HG02763 (cell line): Measurements from ENCODE around the gene SYT13.

Source experiments
- ATAC-seq: cut with Tn5 transposase; IDR thresholded peaks from one replicate; pipeline ENCODE4 v1.9.1; 2021; ENCODE audit warnings: mild to moderate bottlenecking, moderate library complexity; ENCODE audit not compliant: unreplicated experiment

The SYT13 gene

GRCh38 chr11:45225277-45225676 lies 60.9 kb downstream of the SYT13 start:
- no peak for ATAC-seq

DNA sequence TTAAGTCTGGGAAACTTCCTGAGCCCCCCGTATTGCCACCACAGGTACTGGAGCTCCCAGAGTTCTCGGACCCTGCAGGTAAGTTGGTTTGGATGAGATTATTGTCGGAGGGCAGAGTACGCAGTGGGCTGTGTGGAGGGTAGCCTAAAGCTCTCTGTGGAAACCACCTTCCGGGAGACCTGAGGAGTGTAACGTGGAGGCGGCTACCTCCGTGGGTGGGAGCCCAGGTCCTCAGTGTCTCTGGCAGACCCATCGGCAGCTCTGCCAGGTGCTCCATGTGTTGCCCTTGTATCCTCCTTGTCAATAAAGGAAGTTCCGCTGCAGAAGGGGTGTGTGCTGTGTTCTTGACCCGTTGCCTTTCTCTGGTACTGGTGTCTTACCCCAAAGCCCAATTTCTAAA lies 61.4 kb downstream of the SYT13 start:
- no peak for ATAC-seq

GRCh38 chr11:45223496-45223895 lies 62.6 kb downstream of the SYT13 start:
- no peak for ATAC-seq

DNA sequence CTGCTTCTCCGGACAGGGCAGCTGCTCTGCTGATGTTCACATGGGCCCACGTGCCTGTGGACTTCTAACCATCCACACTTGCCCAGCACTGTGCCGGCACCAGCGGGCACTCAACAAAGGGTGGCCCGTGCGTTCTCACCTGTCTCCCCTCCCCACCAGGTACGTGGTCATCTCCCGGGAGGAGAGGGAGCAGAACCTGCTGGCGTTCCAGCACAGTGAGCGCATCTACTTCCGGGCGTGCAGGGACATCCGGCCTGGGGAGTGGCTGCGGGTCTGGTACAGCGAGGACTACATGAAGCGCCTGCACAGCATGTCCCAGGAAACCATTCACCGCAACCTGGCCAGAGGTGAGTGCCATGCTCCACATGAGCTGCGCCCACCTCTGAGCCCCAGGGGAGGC lies 66.7 kb downstream of the SYT13 start:
- ATAC-seq = no peak

DNA sequence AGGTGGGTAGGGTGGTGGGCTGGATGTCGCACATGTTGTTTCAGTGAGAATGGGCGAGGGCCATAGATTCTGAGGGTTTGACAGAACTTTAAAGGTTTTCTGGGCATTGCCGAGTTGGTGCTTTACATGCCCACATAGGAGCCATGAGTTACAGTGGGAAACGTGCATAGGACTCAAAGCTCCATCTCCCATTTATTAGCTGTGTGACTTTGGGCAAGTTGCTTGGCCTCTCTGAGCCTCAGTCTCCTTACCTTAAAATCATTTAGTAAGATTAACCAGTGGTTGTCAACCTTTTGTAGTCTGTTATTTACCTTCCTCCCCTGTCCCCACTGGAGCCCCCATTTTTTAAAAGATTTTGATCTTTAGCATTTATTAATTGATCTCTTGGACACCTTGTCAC lies 67.4 kb downstream of the SYT13 start:
- no peak for ATAC-seq

GRCh38 chr11:45217991-45218390 lies 68.2 kb downstream of the SYT13 start:
- ATAC-seq = no peak

DNA sequence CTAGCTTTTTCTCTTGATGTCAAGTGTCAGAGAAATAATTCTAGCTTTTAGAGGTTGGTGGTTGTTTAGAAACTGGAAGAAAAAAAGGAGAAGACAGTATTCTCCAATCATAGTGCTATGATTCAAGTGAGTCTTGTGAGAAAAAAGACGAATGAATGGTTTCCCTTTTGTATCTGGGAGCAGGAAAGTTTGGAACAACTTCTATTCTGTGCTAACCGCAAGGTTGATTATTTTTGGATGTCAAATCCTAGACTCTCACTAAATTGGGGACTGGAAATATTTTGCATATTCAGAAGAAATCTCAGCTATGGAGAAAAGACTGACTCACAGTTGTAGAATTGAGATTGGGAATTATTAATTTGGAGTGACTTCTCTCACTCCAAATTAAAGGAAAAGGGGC lies 69.2 kb downstream of the SYT13 start:
- ATAC-seq = no peak

GRCh38 chr11:45216031-45216430 lies 70.1 kb downstream of the SYT13 start:
- ATAC-seq = no peak

GRCh38 chr11:45215098-45215865 lies 70.9 kb downstream of the SYT13 start:
- ATAC-seq = no peak

- ATAC-seq = no peak
Measured at GRCh38 chr11:45213717-45214116, 72.4 kb downstream of the SYT13 start.

DNA sequence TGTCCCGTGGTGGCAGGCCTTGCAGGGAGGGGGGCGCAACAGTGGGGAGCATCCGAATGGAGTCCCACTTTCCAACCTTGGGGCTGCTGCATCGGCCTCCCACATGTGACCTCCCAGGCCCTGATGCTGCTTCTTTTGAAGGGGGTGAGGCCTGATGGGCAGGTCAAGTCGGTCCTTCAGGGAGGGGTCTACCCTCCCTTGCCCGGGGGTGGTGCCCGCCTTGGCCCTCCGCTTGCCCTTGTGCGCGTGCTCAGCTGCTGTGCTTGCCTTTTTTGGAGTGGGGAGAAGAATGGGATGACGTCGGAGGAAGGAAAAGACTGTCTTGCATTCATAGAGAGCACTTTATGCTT lies 72.8 kb downstream of the SYT13 start:
- ATAC-seq = no peak

DNA sequence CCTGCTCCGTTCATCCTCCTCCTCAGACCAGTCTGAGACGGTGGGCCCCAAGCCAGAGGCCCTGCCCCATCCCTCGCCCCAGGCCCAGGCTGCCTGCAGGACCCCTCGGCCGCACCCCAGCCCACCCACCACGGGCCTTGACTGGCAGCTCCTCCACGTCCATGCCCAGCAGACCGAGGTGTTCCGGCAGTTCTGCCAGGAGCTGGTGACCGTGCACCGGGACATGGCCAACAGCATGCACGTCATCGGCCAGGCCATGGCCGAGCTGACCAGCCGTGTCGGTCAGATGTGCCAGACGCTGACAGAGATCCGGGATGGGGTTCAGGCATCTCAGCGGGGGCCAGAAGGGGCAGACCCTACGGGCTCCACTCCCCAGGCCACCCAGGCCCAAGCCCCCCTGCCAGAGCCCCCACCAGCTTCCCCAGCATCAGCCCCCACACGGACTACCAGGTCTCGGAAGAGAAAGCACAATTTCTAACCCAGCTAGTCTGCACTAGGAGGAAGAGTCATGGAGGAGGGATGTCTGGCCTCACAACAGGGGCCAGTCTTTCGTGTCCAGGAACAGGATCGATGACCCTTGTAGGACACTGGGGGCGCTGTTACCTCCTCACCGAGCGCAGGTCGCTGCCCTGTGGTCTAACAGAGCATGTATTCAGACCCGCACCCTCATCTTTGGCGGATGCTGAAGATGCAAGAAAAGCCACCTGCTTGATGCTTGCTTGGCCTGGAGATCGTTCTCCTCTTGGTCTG lies 73.4 kb downstream of the SYT13 start:
- no peak for ATAC-seq

DNA sequence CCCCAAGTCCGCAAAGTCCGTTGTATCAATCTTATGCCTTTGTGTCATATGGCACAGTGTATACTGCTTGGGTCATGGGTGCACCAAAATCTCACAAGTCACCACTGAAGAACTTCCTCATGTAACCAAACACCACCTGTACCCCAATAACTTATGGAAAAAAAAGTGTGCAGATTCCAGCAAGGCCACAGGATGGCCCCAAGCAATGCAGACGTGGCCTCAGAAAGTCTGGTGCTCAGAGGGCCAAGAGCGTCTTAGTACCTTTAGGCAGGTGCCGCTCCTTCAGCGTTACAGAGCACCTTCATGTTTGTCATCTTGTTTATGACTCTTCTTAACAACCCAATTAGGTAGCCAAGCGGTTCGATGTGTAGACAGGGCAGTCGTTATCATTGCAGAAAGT lies 74.4 kb downstream of the SYT13 start:
- no peak for ATAC-seq

DNA sequence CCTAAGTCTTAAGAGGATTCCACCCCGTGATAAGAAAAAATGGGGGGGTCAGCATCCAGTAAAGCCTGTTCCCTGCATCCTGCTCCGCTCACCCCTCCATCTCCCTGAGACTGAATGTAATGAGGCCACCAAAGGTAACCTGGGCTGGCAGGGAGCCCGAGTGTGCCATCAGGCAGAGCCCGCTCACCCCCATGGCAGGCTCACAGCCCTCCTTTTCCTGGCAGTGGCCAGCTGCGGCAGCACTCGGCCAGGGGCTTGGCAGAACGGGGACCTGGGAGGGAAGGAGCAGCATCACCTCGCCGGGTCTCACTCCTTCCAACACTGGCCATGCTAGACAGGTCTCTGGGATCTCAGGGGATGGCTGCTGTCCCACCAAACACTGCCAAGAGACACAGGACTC lies 75.3 kb downstream of the SYT13 start:
- ATAC-seq = no peak

GRCh38 chr11:45209891-45210699 lies 76.0 kb downstream of the SYT13 start:
- ATAC-seq = no peak

DNA sequence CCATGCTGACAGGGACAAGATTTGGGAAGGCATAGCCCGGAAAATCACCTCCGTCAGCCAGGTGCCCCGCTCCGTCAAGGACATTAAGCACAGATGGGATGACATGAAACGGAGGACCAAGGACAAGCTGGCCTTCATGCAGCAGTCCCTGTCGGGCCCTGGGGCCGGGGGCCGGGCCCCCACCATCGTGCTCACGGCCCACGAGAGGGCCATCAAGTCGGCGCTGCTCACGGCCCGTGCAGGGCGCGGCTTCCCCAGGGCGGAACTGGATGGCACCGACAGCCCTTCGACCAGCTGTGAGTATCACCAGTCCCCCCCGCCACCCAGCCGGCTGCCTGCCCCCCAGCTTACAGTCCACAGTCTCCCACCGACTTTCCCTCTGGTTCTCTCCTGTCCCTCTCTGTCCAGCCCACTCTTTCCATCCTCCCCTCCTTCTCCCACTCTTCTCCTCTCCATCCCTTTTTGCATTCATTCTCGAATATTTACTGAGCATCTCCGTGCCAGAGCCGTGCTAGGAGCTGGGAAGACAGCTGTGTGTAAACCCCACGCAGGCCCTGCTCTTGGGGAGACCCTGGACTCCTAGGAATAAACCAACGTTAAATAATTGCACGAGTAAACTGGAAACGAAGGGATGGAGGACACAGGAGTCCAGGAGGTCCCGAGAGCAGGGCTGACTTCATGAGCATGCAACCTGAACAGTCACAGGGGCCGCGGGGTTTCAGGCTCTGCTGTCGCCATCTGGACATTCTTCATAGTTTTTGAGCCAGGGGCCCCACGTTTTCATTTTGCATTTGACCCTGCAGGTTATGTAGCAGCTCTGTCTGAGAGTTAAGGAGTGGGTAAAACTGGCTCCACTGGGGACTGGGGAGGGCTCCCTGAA lies 76.9 kb downstream of the SYT13 start:
- ATAC-seq = no peak

DNA sequence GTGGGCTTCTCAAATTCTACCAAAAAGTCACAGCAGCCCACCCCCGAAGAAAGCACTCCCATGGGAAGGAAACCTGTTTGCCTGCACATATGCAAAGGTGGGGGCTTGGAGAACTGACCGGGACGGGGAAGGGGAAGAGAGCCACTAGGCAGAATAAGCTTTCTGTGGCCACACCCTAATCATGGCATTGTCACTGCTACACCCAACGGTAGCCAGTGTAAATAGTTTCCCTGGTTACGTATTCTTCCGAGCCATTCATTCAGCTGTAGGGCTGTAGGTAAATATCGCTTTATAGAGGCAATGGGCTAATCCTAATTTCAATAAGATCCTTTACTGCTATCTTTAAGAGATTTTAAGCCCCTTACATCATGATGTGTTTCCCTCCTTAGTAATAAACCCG lies 78.0 kb downstream of the SYT13 start:
- no peak for ATAC-seq

DNA sequence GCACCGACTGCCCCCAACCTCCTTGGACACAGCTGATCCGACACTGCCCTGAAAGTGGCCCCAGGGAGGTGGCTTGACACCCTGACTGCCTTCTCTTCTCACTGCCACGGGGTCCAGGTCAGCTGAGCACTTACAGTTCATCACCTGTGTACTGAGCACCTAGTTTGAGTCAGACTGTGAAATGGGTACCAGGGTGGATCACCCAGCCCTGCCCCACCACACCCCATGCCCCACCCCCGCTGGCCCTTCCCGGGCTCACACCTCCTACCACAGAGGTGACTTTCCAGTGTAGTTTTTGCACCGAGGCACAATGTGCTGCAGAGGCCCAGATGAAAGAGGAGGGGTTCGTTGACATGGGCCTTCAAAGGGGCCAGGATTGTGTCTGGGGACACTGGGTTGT lies 80.2 kb downstream of the SYT13 start:
- ATAC-seq = no peak

DNA sequence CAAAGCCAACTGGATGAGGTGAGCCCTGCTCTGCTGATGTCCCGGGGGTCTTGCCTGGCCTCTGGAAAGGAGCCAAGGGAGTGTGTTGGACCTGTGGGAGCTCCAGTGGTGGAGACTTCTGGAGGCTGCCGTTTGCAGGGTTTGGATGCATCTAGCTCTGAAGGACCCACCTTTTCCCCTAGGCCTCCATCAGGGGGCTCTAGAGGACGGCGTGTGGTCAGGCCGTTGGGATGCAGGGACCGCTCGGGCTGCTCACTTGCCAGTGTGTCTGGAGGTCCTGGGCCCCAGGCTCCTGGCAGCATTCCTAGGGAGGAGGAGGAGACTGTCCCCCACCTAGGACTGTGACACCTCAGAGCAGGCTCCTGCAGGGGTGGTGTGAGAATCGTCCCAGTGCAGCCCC lies 81.4 kb downstream of the SYT13 start:
- ATAC-seq = no peak

DNA sequence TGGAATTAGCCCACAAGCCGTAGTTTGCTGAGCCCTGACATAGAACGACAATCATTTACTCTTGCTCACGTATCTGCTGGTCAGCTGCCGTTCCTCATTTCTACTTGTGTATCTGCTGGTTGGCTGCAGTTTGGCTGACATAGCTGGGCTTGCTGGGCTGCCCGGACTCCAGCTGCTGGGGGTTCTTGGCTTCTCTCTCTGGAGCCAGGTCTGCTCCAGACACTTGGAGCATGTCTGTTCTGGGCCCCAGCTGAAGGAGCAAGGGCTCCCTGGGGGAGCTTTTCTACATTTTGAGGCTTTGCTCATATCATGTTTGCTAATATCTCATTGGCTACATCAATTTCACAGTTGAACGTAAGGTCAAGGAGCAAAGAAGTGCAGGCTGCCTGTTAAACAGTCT lies 92.4 kb downstream of the SYT13 start:
- ATAC-seq = no peak
